Fibroblast of lung (primary cell): ENCODE results near the gene TAF11.

Experiments used
- EZH2 ChIP-seq: IDR thresholded peaks from 2 replicates; pipeline ENCODE4 v1.5.1; 2012; ENCODE audit warnings: low read length, control low read depth, mild to moderate bottlenecking; ENCODE audit errors: missing control alignments
- TF ChIP-seq, protein P1 (sequence below), 2 donors: IDR thresholded peaks in 1 of 2; conservative IDR thresholded peaks in 1 of 2; 1 replicate in 1 of 2; 2 replicates in 1 of 2; pipeline ENCODE4 v1.5.1; 2011 to 2012; ENCODE audit warnings: low read length in 2 of 2, control low read depth in 1 of 2, inconsistent platforms in 1 of 2, low read depth in 1 of 2, mild to moderate bottlenecking in 1 of 2

DNA sequence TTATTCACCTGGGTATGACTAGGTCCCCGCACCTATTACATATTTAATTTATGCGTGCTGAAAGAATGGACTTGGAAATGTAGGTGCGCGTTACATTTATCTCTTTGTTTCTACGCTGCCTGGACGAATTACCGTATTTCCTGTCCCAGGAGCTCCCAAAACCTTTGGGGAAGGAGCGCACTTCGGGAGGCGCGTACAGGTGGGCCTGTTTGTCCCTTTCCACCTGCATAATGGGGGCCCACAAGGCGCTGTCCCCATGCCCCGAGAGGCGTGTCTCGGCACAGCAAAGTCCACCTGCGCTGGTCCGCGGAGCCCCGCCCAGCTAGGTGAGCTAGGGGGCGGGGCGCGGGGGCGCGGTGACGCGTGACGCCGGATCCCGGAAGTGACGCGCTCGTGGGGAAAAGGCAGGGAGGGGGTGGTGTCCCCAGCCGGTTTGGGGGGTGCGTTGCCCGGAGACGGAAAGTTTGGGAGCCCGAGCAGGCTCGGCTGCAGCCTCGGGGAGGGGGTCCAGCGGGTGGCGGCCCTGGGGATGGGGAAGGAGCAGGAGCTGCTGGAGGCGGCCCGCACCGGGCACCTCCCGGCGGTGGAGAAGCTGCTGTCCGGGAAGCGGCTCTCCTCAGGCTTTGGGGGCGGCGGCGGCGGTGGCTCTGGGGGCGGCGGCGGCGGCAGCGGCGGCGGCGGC is 1.2 kb upstream of the TAF11 start, which contains the start of gene ANKS1A:
- TF ChIP-seq, protein P1, sequence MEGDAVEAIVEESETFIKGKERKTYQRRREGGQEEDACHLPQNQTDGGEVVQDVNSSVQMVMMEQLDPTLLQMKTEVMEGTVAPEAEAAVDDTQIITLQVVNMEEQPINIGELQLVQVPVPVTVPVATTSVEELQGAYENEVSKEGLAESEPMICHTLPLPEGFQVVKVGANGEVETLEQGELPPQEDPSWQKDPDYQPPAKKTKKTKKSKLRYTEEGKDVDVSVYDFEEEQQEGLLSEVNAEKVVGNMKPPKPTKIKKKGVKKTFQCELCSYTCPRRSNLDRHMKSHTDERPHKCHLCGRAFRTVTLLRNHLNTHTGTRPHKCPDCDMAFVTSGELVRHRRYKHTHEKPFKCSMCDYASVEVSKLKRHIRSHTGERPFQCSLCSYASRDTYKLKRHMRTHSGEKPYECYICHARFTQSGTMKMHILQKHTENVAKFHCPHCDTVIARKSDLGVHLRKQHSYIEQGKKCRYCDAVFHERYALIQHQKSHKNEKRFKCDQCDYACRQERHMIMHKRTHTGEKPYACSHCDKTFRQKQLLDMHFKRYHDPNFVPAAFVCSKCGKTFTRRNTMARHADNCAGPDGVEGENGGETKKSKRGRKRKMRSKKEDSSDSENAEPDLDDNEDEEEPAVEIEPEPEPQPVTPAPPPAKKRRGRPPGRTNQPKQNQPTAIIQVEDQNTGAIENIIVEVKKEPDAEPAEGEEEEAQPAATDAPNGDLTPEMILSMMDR (conservative IDR thresholded peaks at IDR 0.05 in 1 of 2, IDR thresholded peaks at IDR 0.05 in 1 of 2; ENCODE audit: low read depth in 1 of 2, low read length in 2 of 2) = no peak
- no peak for TF ChIP-seq EZH2
